Measurements from ENCODE around the gene PDE4B.

PDE4B gene

DNA sequence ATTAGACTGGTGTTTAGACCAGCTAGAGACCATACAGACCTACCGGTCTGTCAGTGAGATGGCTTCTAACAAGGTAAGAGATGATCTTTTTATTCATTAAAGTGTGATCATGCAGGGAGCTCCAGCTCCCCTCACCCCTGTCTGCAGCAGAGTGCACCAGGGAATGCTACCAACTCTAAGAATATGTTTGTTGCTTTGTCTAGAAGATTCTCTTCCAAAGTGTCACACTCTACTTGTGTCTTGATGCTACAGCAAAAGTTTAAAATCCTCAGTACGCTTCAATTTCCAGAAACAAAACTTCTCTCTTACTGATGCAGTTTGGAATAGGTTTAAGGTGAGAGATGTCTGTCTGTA, 539.8 kb downstream of the PDE4B start:
- H3K4me2 ChIP-seq (ENCODE audit: low read depth, low read length, poor library complexity, severe bottlenecking): peak overlapping the region; percentile 85

DNA sequence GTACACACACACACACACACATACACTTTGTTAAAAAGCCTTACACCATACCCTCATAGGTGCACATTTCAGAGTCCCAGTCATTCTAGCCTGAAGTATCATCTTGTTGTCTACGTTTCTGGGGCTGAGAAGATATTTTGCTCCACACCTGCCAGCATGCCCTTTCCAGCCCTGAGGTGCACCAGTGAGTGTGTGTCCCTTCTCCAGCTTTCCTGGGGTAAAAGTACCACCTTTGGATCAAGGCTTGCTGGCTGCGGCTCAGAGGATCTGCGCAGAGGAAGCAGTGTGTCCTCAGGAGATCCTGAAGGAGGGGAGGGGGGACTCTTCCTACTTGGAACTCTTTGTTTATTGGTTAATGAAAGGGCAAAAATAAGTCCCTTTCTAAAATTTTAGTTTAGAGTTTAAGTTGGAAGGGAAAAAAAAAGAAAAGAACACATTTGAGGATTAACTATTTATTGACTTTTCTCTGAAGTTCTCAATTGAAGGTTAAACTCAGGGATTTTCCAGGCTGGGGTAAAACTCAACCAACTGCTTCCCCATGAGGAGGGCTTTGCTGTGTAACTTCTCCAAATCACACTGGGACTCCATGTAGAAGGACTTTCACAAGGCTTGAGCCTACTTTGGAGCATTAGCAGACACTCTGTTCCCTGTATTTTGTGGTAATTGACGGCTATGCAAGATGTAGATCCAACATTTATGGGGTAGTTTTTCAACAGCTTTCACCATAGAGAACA, 540.9 kb downstream of the PDE4B start:
- TF ChIP-seq EZH2phosphoT487 (IDR thresholded peaks at IDR 0.05; ENCODE audit: borderline replicate concordance) (no peak), CTCF (conservative IDR thresholded peaks at IDR 0.05; ENCODE audit: low read length) (no peak)
- Histone ChIP-seq H3K36me3 (ENCODE audit: insufficient read depth, low read length) (no peaks in the 10 kb centered on the region), H3K9ac (ENCODE audit: low read depth, low read length, poor library complexity, severe bottlenecking) (peak overlapping the region; percentile 68), H4K20me1 (ENCODE audit: insufficient read depth, low read length, poor library complexity, severe bottlenecking) (no peaks in the 10 kb centered on the region), H3K9me2 (replicated peaks; ENCODE audit: low read depth, low read length) (no peaks in the 10 kb centered on the region), H3K4me2 (ENCODE audit: low read depth, low read length, poor library complexity, severe bottlenecking) (peak overlapping the region; percentile 85), H3K9me3 (ENCODE audit: insufficient read depth, low read depth, low read length) (no peaks in the 10 kb centered on the region), H3F3A (ENCODE audit: low read depth) (peaks cover 6% of the 10 kb centered on the region; the same call in 1 of the 2 replicates), H2AFZ (ENCODE audit: low read length) (no peak overlapping the region), H3K27me3 (ENCODE audit: insufficient read depth, low read length, poor library complexity, severe bottlenecking) (no peaks in the 10 kb centered on the region), H3K79me2 (ENCODE audit: insufficient read depth, low read length) (peaks cover 24% of the 10 kb centered on the region), H3K4me3 (ENCODE audit: low read length, poor library complexity, severe bottlenecking) (peak overlapping the region; percentile 71), H3K4me1 (ENCODE audit: insufficient read depth, low read length, poor library complexity, severe bottlenecking) (peaks cover 88% of the 10 kb centered on the region)

More for the DNA sequence above, 539.8 kb downstream of the PDE4B start:
- Histone ChIP-seq H4K20me1 (ENCODE audit: insufficient read depth, low read length, poor library complexity, severe bottlenecking) (no peaks in the 10 kb centered on the region), H3K27me3 (ENCODE audit: insufficient read depth, low read length, poor library complexity, severe bottlenecking) (no peaks in the 10 kb centered on the region), H3F3A (ENCODE audit: low read depth) (peaks cover 6% of the 10 kb centered on the region; the same call in 1 of the 2 replicates), H3K4me3 (ENCODE audit: low read length, poor library complexity, severe bottlenecking) (peak overlapping the region; percentile 71), H3K9me3 (ENCODE audit: insufficient read depth, low read depth, low read length) (no peaks in the 10 kb centered on the region), H3K79me2 (ENCODE audit: insufficient read depth, low read length) (peaks cover 22% of the 10 kb centered on the region), H2AFZ (ENCODE audit: low read length) (peak overlapping the region; percentile 74), H3K36me3 (ENCODE audit: insufficient read depth, low read length) (no peaks in the 10 kb centered on the region), H3K9me2 (replicated peaks; ENCODE audit: low read depth, low read length) (no peaks in the 10 kb centered on the region), H3K4me1 (ENCODE audit: insufficient read depth, low read length, poor library complexity, severe bottlenecking) (peaks cover 87% of the 10 kb centered on the region), H3K9ac (ENCODE audit: low read depth, low read length, poor library complexity, severe bottlenecking) (peak overlapping the region; percentile 68)
- TF ChIP-seq CTCF (conservative IDR thresholded peaks at IDR 0.05; ENCODE audit: low read length) (no peak), EZH2phosphoT487 (IDR thresholded peaks at IDR 0.05; ENCODE audit: borderline replicate concordance) (no peak)

GRCh38 chr1:66334318-66334717, 541.6 kb downstream of the PDE4B start:
- TF ChIP-seq CTCF (conservative IDR thresholded peaks at IDR 0.05; ENCODE audit: low read length): no peak
- TF ChIP-seq EZH2phosphoT487 (IDR thresholded peaks at IDR 0.05; ENCODE audit: borderline replicate concordance): no peak
- no peaks in the 10 kb centered on the region for H3K36me3 ChIP-seq (ENCODE audit: insufficient read depth, low read length)
- peaks cover 6% of the 10 kb centered on the region; the same call in 1 of the 2 replicates for H3F3A ChIP-seq (ENCODE audit: low read depth)
- H3K4me2 ChIP-seq (ENCODE audit: low read depth, low read length, poor library complexity, severe bottlenecking): peak overlapping the region; percentile 85
- no peaks in the 10 kb centered on the region for H3K9me2 ChIP-seq (replicated peaks; ENCODE audit: low read depth, low read length)
- peak overlapping the region; percentile 68 for H3K9ac ChIP-seq (ENCODE audit: low read depth, low read length, poor library complexity, severe bottlenecking)
- no peaks in the 10 kb centered on the region for H3K9me3 ChIP-seq (ENCODE audit: insufficient read depth, low read depth, low read length)
- H3K79me2 ChIP-seq (ENCODE audit: insufficient read depth, low read length): peaks cover 24% of the 10 kb centered on the region
- peaks cover 85% of the 10 kb centered on the region for H3K4me1 ChIP-seq (ENCODE audit: insufficient read depth, low read length, poor library complexity, severe bottlenecking)
- H3K27me3 ChIP-seq (ENCODE audit: insufficient read depth, low read length, poor library complexity, severe bottlenecking): no peaks in the 10 kb centered on the region
- H3K4me3 ChIP-seq (ENCODE audit: low read length, poor library complexity, severe bottlenecking): peak overlapping the region; percentile 71
- H4K20me1 ChIP-seq (ENCODE audit: insufficient read depth, low read length, poor library complexity, severe bottlenecking): no peaks in the 10 kb centered on the region
- no peak overlapping the region for H2AFZ ChIP-seq (ENCODE audit: low read length)

Data from Loucy (cell line).